SU-DHL-6 (cell line): ENCODE results near the gene RIMBP2.

Experiments
- CTCF ChIP-seq: fragments of 200-600 bp; sonication (generic); IDR thresholded peaks from one replicate; pipeline ENCODE4 v1.5.1; 2017; ENCODE audit warnings: antibody characterized with exemption, mild to moderate bottlenecking, low read length, moderate library complexity; ENCODE audit not compliant: insufficient read depth, poor library complexity, severe bottlenecking
- EZH2phosphoT487 ChIP-seq: fragments of 200-600 bp; sonication (generic), shearing (Covaris generic); conservative IDR thresholded peaks from 2 replicates; pipeline ENCODE4 v1.6.1; 2018; ENCODE audit warnings: mild to moderate bottlenecking, antibody characterized with exemption, low read length, moderate library complexity, mixed read lengths

GRCh38 chr12:130498589-130499385 is 217.3 kb downstream of the RIMBP2 start:
- TF ChIP-seq CTCF (no peak), EZH2phosphoT487 (no peak)
